ENCODE data around the gene SLC25A28.

SLC25A28 gene, protein sequence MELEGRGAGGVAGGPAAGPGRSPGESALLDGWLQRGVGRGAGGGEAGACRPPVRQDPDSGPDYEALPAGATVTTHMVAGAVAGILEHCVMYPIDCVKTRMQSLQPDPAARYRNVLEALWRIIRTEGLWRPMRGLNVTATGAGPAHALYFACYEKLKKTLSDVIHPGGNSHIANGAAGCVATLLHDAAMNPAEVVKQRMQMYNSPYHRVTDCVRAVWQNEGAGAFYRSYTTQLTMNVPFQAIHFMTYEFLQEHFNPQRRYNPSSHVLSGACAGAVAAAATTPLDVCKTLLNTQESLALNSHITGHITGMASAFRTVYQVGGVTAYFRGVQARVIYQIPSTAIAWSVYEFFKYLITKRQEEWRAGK

DNA sequence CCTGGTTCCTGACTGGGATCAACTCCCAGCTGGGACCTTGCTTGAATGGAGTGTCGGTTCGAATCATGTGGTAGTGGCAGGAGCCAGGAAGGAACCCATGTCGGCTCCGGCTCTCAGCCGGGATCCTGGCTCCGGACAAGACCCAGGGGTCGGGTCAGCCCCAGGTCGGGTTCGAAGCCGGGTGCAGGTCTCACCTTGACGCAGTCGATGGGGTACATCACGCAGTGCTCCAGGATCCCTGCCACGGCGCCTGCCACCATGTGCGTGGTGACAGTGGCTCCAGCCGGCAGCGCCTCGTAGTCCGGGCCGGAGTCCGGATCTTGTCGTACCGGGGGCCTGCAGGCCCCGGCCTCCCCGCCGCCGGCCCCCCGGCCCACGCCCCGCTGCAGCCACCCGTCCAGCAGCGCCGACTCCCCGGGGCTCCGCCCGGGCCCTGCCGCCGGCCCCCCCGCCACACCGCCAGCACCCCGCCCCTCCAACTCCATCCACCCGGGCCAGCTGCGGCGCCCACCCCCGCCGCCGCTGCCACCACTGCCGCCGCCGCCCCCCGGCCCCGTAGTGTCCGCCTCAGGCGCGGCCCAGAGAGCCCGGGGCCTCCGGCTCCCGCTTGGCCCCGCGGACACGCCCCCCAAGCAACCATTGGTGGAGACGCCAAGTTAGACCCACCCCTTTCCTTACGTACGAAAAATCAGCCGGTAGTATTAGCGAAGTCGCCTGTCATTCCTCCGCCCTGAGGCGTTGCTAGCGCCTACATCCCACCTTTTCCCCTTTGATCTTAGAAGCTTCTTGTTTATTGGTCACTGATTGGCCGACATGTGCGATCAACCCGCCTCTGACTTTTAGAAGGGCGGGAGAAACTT is at the start of gene SLC25A28:
SLC25A28 (minus strand) TSS at position 589 of the 860 bp plus-strand sequence; CDS start at position 485, 104 bp downstream.
- peak; percentile 80 for DNase-seq

DNA sequence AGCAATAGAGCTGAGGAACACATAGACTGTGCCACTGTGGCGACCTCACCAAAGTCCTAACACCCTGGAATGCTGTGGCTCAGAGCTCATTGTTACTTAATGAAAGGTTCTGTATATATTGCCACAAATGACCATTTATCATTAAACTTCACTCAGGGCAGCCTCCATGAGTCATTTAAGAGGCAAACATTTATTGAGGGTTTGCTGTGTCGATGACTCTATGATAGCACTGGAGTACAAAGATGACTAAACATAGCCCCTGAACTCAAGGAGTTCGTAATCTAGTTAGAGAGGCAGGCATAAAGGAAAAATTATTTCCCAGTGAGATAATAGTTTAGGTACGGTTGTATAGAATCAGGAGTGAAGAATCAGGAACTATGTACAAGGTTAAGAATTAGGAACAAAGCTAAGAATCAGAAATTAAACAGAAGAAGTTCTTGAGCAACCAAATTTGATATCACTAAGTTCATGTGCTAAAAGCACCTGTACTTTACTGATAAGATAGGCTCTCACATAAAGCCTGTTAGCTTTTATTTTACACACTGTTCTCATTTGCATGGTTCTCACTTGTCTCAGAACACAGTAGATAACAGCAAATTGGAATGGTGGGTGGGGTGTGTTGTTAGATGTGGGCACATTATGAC is 47.0 kb upstream of the SLC25A28 start:
- DNase-seq = no peak

DNA sequence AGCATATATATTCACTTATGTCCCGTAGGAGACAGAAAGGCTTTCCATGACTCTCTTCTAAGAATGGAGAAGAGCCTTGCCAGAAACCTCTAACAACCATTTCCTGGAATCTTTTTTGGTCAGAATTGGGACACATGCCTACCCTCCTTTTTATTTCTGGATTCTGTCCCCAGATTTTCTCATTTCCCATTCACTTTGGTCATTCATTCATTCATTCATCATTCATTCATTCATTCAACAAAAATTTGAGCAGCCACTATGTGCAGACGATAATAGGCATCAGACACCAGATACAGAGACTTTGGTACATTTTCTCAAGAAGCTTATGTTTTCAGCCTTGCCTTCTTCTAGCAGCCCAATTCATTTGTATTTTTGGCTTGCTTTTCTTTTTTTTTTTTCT is 45.1 kb upstream of the SLC25A28 start:
- DNase-seq = no peak

DNA sequence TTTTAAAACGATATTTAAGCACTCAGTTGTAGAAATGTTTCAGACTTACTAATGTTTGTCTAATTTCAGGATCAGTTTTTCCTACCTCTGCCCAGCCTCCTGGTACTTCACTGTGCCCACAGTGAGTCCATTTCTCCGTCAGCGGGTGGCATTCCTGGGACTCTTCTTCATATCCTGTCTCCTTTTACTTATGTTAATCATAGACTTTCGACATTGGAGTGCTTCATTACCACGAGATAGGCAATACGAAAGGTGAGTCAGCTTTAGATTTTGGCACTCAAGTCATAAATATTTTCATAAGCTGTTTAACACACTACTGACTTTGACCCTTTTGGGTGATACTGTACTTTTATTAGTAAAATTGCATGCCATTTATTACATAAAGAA is 41.1 kb upstream of the SLC25A28 start:
- peak; percentile 30 for DNase-seq

DNA sequence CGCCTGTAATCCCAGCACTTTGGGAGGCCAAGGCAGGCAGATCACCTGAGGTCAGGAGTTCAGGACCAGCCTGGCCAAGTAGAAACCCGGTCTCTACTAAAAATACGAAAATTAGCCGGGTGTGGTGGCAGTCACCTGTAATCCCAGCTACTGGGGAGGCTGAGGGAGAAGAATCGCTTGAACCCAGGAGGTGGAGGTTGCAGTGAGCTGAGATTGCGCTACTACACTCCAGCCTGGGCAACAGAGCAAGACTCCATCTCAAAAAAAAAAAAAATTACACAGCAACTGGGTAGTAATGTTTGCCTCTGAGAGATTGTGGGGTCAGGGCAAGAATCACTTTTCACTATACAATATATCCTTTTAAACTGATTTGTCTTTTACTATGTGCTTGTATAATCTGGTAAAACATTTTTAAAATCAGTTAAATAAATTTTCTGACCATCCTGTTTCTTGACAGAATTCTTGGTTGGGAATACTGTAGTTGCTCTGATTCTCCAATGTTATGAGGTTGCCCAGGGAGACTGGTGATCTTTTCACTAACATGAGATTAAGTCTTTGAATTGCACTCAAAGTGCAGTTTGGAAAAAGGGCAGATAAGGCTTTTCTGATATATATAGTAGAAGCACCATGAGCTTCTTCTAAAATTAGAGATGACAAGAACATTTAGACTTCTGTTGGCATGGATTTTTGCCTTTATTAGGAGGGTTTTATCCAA is 40.6 kb upstream of the SLC25A28 start:
- DNase-seq = no peak

DNA sequence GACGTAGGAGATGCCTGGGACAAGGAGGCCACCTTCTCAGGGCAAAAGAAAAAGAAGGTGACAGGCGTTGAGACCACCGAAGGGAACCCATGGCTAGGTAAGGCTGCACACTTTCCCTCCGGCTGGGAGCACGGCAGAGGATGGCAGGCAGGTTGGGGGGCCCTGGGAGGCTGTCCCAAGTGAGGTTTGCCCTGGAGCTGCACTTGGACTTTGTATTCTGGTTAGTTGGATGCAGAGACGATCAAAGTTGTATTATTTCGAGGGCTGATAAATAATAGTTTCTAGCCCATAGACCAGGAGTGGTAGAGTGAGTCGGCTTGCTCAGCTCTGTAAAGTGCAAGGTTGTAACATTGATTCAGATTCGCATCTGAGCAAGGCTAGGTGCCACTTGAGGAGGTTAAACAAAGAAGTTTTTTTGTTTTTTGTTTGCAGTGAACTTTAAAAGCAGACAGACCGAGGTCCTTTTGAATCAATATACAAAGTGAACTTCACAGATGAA is 39.7 kb upstream of the SLC25A28 start:
- DNase-seq = no peak

DNA sequence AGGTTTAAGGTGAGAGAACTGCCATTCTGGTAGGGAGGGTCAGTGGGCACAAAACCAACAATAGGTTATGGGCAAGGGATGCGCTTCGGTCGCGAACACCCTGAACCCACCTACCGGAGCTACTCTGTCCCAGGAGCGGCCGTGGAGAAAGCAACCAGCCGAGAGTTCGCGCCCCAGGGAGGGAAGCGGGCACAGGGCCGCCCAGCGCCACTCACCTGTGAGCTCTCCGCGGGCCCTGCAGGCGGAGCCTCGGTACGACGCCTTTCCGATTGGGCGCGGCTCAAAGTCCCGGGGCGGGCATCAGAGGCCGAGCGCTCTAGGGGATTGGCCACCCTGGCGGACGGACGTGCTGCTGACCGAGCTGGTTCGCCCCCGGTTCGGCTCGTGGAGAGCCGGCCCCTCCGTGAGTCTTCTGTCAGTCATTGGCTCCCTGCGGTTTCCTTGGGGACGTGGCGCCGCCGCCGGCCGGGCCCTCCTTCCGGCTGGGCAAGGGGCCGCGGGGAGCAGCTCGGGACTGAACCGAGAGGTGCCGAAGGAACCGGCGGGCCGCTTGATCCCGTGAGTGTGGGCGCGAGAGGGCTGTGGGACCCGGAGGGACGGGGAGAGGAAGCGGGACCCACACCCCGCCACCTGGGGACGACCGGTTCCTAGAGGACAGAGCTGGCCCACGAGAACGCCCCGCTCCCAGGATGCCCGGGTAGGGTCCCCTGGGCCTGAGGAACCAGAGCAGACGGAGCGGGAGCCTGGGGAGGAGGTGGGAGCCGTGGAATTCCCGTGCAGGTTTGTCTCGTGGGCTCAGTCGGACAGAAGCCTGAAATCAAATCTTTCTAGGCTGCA is 39.0 kb upstream of the SLC25A28 start, which contains the start of gene ENTPD7:
ENTPD7 (plus strand) TSS at position 479 of the 837 bp plus-strand sequence. CDS start 448 bp downstream, outside the sequence.
- peak; percentile 92 for DNase-seq

DNA sequence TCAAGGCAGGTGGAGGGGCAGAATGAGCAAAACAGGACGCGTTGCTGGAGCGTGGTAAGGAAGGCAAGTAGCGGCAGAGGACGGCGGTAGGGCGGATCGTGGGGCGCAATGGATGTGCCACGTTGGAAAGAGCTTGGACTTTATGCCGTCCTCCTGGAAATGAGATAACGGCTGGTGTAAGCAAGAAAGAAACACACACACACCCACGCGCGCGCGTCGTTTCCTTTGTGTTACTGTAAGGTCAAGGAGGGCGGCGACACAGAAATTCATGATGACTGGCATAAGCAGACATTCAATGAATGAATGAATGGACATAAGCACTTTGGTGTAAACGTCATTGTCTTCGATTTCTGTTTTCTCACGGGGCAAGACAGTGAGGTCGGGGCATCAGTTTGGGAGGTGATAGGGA is 38.4 kb upstream of the SLC25A28 start:
- no peak for DNase-seq

DNA sequence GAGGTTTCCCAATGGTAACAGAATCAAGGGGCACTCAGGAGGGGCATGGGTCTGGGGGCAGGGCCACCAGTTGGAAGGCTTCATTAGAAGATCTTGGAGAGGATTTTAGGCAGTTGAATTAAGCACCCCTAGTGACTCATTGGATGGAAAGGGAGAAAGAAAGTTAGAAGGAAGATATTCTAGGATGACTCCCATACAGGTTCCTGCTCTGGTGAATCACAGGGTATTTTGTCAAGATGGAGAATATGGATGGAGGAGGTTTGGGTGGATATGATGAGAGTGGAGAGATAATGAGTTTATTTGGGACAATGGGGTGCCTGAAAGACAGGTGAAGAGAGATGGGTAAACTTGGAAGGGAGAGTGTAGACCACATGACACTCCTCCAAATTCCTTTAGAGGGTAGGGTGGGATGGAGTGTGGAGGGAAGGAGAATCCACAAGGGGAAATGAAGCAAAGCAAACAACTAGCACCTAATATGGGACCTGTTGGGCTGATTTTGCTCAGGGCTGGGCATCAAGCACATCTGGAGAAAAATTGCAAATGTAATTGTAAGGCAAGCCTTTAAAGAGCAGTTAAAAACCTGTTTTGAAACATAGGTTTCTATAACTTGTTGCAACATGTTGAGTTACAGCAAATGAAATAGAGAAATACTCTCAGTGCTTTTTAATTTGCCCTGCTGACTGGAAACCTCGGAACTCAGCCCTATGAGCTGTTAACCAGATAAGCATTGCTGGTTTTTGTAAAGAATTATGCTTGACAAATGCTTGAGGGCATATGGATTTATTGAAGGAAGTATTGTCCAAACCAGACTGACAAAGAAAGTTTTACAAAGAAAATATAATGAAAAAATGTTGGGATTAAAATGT is 36.2 kb upstream of the SLC25A28 start:
- DNase-seq = no peak

DNA sequence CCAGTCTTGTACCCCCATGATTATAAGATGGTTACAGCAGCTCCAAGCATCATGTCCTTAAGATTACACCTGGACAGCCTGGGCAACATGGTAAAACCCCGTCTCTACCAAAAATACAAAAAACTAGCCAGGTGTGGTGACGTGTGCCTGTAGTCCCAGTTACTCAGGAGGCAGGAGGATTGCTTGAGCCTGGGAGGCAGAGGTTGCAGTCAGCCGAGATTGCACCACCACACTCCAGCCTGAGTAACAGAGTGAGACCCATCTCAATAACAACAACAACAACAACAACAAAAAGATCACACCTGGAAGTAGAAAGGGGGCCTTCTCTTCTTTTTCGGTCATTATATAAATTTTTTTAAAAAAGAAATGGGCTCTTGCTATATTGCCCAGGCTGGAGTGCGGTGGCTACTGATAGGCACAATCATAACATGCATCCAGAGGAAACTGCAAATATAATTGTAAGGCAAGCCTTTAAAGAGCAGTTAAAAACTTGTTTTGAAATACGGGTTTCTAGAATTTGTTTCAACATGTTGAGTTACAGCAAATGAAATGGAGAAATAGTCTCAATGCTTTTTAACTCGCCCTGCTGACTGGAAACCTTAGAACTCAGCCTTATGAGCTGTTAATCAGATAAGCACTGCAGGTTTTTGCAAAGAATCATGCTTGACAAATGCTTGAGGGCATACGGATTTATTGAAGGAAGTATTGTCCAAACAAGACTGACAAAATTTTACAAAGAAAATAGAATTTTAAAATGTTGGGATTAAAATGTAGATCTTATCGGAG is 34.3 kb upstream of the SLC25A28 start:
- DNase-seq = no peak

DNA sequence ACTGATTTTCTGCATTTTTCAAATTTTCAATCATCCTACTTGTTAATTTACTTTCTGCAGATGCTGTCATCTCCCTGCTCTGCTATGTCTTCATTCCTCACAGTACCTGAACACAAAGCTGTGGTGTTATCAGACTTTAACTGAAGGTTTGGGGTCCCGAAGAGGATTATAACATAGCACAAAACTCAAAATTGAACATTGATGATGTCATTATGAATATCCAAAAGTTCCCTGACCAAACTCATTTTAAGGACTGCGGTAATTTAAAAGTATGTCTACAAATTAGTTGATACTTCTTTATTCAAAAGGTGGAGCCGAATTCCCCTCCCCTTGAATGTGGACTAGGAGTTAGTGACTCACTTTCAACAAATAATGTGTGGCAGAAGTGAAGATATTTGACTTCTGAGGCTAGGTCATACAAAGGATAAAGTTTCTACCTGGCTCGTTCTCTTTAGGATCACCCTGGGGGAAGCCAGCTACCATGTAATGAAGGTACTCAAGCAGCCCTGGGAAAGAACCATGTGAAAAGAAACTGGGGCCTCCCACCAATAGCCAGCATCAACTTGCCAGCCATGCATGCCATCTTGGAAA is 32.7 kb upstream of the SLC25A28 start:
- no peak for DNase-seq

DNA sequence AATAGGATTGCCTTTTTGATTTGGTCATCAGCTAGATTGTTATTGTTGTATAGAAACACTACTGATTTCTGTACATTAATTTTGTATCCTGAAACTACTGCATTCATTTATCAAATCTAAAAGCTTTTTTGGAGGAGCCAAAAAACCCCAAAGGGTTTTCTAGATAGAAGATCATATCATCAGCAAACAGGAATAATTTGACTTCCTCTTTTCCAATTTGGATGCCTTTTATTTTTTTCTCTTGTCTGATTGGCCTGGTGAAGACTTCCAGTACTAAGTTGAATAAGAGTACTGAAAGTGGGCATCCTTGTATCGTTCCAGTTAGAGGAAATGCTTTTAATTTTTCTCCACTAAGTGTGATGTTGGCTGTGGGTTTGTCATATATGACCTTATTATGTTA is 28.5 kb upstream of the SLC25A28 start:
- DNase-seq = no peak

DNA sequence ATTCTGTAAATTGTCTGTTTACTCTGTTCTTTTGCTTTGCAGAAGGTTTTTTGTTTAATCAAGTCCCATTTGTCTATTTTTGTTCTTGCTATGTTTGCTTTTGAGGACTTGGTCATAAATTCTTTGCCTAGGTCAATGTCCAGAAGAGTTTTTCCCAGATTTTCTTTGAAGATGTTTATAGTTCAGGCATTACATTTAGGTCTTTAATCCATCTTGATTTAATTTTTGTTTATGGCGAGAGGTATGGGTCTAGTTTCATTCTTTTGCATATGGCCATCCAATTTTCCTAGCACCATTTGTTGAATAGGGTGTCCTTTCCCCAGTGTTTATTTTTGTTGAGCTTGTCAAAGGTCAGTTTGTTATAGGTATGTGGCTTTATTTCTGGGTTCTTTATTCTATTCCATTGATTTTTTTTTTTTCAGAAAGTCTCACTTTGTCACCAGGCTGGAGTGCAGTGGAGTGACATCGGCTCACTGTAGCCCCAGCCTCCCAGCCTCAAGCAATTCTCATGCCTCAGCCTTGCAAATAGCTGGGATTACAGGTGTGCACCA is 27.4 kb upstream of the SLC25A28 start:
- no peak for DNase-seq

DNA sequence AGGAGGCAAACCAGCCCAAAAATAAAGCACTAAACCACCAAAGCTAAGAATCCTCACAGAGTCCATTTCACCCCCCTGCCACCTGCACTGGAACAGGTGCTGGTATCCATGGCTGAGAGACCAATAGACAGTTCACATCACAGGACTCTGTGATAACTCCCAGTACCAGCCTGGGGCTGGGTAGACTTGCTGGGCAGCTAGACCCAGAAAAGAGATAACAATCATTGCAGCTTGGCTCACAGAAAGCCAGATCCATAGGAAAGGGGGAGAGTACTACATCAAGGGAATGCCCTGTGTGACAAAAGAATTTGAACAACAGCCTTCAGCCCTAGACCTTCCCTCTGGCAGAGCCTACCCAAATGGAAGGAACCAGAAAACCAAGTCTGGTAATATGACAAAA is 13.6 kb upstream of the SLC25A28 start:
- no peak for DNase-seq

DNA sequence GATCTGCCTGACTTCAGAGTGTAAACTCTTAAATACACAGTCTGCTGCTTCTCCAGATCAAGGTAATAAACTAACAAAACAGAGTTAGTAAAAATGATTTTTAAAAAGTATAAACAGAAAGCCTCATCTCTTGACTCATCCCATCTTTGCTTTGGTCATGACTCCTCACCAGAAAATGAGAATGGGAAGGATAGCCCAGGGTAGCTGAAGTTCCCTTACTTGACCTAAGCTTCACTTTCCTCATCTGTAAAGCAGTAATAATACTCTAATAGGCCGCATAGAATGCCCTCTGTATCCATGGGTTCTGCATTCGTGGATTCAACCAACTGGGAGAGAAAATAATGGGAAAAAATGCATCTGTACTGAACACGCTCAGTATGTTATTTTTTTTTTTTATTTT is 11.3 kb upstream of the SLC25A28 start:
- DNase-seq = no peak

DNA sequence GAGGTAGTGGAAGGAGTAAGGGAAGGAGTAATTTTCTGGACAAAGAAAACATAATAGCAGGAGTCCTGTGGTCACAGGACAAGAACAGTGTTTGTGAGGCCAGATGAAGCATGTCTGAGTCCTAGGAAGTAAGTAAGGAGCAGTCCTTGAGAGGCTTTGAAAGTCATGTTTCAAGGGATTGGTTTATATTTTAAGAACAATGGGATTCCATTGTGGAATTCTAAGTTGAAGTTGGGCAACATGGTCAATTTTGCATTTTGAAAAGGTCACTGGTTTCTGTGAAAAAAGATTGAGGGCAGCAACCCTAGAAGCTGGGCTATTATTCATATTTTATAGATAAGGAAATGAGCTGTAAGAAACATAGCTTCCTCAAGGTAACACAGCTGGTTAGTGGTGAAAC is 10.8 kb upstream of the SLC25A28 start:
- no peak for DNase-seq

DNA sequence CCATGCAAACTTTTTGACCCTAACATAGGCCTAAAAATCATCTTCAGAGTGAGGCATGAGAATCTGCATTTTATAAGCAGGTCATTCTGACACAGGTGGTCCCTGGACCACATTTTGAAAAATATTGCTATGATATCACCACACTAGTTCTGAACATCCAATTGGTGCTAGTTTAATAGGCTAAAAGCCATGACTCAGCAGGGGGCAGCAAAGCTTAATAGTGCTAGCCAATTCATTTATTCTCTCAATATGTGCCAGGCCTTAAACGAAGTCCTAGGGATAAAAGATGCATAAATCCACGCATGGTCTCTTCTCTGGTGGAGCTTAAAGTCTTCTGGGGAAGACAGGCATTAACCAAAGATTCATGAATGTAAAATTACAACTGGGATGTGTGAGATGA is 10.2 kb upstream of the SLC25A28 start:
- DNase-seq = no peak

DNA sequence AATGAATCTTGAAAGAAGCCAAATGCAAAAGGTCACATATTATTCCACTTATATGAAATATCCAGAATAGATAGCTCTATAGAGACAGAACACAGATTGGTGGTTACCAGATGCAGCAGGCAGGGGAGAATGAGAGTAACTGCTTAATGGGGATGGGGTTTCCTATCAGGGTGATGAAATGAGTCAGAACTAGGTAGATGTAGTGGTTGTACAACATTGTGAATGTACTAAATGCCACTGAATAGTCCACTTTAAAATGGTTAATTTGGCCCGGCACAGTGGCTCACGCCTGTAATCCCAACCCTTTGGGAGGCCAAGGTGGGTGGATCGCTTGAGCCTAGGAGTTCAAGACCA is 9.4 kb upstream of the SLC25A28 start:
- DNase-seq = no peak

Data from 8988T (cell line).